Measurements from ENCODE around the gene CST7.

The CST7 gene

DNA sequence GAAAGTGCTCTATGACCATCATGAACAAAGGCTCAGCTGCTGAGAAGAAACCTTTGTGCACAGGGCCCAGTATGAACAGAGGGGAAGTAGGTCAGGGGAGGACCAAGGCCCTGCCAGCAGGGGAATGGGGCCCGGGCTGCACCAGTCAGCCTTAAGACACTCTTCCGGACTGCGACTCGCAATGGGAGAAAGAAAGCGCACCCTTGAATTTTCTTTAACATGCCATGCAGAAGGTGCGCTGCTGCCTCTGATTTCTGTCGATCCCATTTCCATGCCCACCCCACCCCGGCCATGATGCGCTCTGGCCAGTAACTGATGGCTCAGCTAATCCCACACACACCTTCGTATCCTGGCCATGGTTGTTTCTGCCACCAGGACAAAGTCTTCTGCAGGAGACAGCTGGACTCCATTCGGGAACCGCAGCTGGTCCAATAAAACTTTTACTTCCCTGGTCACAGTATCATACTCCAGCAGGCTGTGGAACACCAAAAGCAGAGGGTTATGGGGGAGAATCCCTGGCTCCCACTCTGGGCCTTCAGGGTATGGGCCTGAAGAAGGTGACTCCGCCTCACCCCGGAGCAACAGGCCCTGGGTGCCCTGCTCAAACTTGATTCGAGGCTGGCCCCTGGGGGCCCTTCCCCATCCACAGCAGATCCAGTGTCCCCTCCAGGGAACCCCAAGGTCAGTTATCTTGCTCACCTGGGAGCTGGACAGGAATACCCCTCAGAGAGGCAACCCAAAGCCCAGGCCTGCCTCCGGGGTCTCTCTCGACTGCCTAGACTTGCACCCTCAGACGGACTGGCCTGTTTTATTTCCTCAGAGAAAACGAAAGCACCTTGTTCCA lies 20.3 kb downstream of the CST7 start:
- Histone ChIP-seq H3K36me3 (ENCODE audit: insufficient read depth, insufficient read length, low read length) (peaks cover 79% of the 10 kb centered on the region), H3K27me3 (ENCODE audit: insufficient read depth, insufficient read length) (no peaks in the 10 kb centered on the region), H3K9ac (ENCODE audit: insufficient read length, low read depth) (no peak overlapping the region), H3K9me3 (ENCODE audit: insufficient read depth, low read length) (no peaks in the 10 kb centered on the region), H3K4me1 (ENCODE audit: insufficient read depth, insufficient read length) (no peaks in the 10 kb centered on the region), H3K4me3 (ENCODE audit: insufficient read length, low read depth) (no peak overlapping the region)
- TF ChIP-seq ZNF274 (IDR thresholded peaks at IDR 0.05; ENCODE audit: low read depth, low read length) (no peak), YY1 (IDR thresholded peaks at IDR 0.05; ENCODE audit: insufficient read depth, insufficient read length) (no peak), SUZ12 (IDR thresholded peaks at IDR 0.05; ENCODE audit: extremely low read depth, insufficient read depth, insufficient read length) (no peak)
- DNase-seq (ENCODE audit: low read depth, low spot score) = no peak

DNA sequence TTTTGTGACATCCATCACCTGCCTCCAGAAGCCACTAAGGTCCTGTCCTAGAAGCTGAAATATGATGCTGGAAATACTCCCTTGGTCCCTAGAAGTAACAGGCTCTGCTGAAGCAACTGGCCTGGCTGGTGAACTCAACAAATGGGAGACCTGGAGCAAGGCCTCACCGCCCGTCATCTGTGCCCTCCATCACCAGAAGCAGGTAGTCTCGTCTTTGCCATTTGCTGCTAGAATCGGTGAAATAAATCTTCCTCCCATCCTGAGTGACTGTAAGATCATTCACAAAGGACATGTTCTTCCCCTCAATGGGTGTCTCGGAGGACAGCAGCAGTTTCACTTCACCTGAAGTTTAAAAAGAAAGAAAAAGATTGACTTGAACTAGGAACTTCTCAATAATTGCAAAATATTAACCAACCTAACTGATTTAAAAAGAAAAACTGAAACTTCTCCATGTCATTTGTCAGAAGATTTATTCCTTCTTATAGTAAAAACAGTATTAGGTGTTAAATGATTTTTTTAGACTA lies 21.0 kb downstream of the CST7 start:
- Histone ChIP-seq H3K4me3 (ENCODE audit: insufficient read length, low read depth) (no peak overlapping the region), H3K36me3 (ENCODE audit: insufficient read depth, insufficient read length, low read length) (peaks cover 73% of the 10 kb centered on the region), H3K4me1 (ENCODE audit: insufficient read depth, insufficient read length) (no peaks in the 10 kb centered on the region), H3K27me3 (ENCODE audit: insufficient read depth, insufficient read length) (no peaks in the 10 kb centered on the region), H3K9me3 (ENCODE audit: insufficient read depth, low read length) (0 out of 2 replicates have a peak, but pooled peaks cover under 1% of the 10 kb centered on the region), H3K9ac (ENCODE audit: insufficient read length, low read depth) (no peak overlapping the region)
- TF ChIP-seq SUZ12 (IDR thresholded peaks at IDR 0.05; ENCODE audit: extremely low read depth, insufficient read depth, insufficient read length) (no peak), ZNF274 (IDR thresholded peaks at IDR 0.05; ENCODE audit: low read depth, low read length) (no peak), YY1 (IDR thresholded peaks at IDR 0.05; ENCODE audit: insufficient read depth, insufficient read length) (no peak)
- DNase-seq (ENCODE audit: low read depth, low spot score) = no peak

DNA sequence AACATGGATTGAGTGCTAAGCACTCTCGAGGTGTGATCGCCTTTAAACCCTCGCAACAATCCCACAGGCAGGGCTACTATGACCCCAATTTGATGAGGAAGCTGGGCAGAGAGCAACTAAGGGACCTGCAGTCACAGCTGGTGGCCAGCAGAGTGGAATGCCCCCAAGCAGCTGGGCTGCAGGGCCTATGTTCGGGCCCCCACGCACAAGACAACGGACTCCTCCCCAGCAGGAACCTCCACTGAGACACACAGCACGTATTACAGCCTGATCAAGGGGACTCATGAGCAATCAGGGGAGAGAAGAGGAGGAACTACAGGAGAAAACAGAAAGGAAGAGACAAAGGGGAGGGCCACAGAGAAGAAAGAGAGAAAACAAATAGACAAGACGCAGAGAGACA lies 21.7 kb downstream of the CST7 start:
- DNase-seq (ENCODE audit: low read depth, low spot score) = no peak
- H3K36me3 ChIP-seq (ENCODE audit: insufficient read depth, insufficient read length, low read length) = peaks cover 67% of the 10 kb centered on the region
- H3K9me3 ChIP-seq (ENCODE audit: insufficient read depth, low read length) = peaks cover 7% of the 10 kb centered on the region; the same call in 1 of the 2 replicates
- H3K4me3 ChIP-seq (ENCODE audit: insufficient read length, low read depth) = no peak overlapping the region
- no peaks in the 10 kb centered on the region for H3K27me3 ChIP-seq (ENCODE audit: insufficient read depth, insufficient read length)
- H3K4me1 ChIP-seq (ENCODE audit: insufficient read depth, insufficient read length) = no peaks in the 10 kb centered on the region
- no peak overlapping the region for H3K9ac ChIP-seq (ENCODE audit: insufficient read length, low read depth)
- TF ChIP-seq SUZ12 (IDR thresholded peaks at IDR 0.05; ENCODE audit: extremely low read depth, insufficient read depth, insufficient read length) (no peak), YY1 (IDR thresholded peaks at IDR 0.05; ENCODE audit: insufficient read depth, insufficient read length) (no peak), ZNF274 (IDR thresholded peaks at IDR 0.05; ENCODE audit: low read depth, low read length) (no peak)

DNA sequence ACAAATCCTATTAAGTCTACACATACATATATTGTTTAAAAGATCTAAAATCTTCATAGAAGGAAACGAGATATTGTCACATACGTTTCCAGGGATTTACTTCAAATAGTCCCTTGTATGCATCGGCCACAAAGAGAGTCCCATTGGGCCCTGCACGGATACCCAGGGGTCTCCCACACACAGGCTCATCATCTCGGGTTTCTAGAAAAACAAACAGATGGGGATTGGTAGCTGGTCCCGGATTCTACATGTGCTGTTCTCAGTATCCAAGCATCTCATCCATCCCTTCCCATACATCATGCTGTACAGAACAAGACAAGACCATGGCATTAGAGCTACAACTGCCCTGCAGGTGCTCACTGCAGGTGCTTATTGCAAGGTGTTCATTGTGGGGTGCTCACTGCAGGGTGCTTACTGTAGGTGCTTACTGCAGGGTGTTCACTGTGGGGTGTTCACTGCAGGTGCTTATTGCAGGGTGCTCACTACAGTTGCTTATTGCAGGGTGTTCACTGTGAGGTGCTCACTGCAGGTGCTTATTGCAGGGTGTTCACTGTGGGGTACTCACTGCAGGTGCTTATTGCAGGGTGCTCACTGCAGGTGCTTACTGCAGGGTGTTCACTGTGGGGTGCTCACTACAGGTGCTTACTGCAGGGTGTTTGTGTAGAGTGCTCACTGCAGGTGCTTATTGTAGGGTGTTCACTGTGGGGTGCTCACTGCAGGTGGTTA lies 22.5 kb downstream of the CST7 start:
- H3K4me1 ChIP-seq (ENCODE audit: insufficient read depth, insufficient read length) = no peaks in the 10 kb centered on the region
- H3K9ac ChIP-seq (ENCODE audit: insufficient read length, low read depth) = no peak overlapping the region
- peaks cover 14% of the 10 kb centered on the region for H3K9me3 ChIP-seq (ENCODE audit: insufficient read depth, low read length)
- no peak overlapping the region for H3K4me3 ChIP-seq (ENCODE audit: insufficient read length, low read depth)
- TF ChIP-seq ZNF274 (IDR thresholded peaks at IDR 0.05; ENCODE audit: low read depth, low read length) (no peak), YY1 (IDR thresholded peaks at IDR 0.05; ENCODE audit: insufficient read depth, insufficient read length) (no peak)
- no peak for DNase-seq (ENCODE audit: low read depth, low spot score)
- no peaks in the 10 kb centered on the region for H3K27me3 ChIP-seq (ENCODE audit: insufficient read depth, insufficient read length)
- H3K36me3 ChIP-seq (ENCODE audit: insufficient read depth, insufficient read length, low read length) = peaks cover 64% of the 10 kb centered on the region

DNA sequence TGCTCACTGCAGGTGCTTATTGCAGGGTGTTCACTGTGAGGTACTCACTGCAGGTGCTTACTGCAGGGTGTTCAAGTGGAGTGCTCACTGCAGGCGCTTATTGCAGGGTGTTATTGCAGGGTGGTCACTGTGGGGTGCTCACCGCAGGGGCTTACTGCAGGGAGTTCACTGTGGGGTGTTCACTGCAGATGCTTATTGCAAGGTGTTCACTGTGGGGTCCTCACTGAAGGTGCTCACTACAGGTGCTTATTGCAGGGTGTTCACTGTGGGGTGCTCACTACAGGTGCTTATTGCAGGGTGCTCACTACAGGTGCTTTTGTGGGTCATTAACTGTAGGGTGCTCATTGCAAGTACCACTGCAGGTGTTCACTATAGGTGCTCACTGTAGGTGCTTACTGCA lies 23.3 kb downstream of the CST7 start:
- Histone ChIP-seq H3K4me1 (ENCODE audit: insufficient read depth, insufficient read length) (no peaks in the 10 kb centered on the region), H3K36me3 (ENCODE audit: insufficient read depth, insufficient read length, low read length) (peaks cover 64% of the 10 kb centered on the region), H3K9me3 (ENCODE audit: insufficient read depth, low read length) (peaks cover 19% of the 10 kb centered on the region)

DNA sequence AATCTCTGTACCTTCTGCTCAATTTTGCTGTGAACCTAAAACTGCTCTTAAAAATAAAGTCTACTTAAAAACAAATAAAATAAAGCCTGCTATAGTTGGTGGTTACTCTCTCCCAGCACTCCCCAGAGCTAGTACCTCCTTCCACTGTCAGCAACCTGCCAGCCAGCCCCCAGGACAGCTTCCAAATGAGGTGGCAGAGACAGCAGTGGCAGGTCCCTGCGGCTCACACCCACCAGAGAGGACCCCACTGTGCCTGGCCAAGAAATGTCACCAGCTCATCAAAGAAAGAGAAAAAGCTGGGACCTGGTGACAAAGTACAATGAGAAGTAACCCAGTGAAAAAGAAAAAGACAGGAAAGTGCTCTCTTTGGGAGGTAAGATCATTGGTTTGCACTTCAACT lies 28.3 kb downstream of the CST7 start:
- H3K9ac ChIP-seq (ENCODE audit: insufficient read length, low read depth) = no peak overlapping the region
- no peak for TF ChIP-seq ZNF274 (IDR thresholded peaks at IDR 0.05; ENCODE audit: low read depth, low read length)
- TF ChIP-seq YY1 (IDR thresholded peaks at IDR 0.05; ENCODE audit: insufficient read depth, insufficient read length) = no peak
- no peak for TF ChIP-seq SUZ12 (IDR thresholded peaks at IDR 0.05; ENCODE audit: extremely low read depth, insufficient read depth, insufficient read length)
- H3K9me3 ChIP-seq (ENCODE audit: insufficient read depth, low read length) = peaks cover 46% of the 10 kb centered on the region
- H3K27me3 ChIP-seq (ENCODE audit: insufficient read depth, insufficient read length) = no peaks in the 10 kb centered on the region
- H3K36me3 ChIP-seq (ENCODE audit: insufficient read depth, insufficient read length, low read length) = peaks cover 58% of the 10 kb centered on the region
- no peak overlapping the region for H3K4me3 ChIP-seq (ENCODE audit: insufficient read length, low read depth)
- H3K4me1 ChIP-seq (ENCODE audit: insufficient read depth, insufficient read length) = peaks cover 1% of the 10 kb centered on the region
- no peak for DNase-seq (ENCODE audit: low read depth, low spot score)

More for the DNA sequence above, 23.3 kb downstream of the CST7 start:
- H3K4me3 ChIP-seq (ENCODE audit: insufficient read length, low read depth) = no peak overlapping the region
- no peak for DNase-seq (ENCODE audit: low read depth, low spot score)
- TF ChIP-seq ZNF274 (IDR thresholded peaks at IDR 0.05; ENCODE audit: low read depth, low read length) (no peak), YY1 (IDR thresholded peaks at IDR 0.05; ENCODE audit: insufficient read depth, insufficient read length) (no peak), SUZ12 (IDR thresholded peaks at IDR 0.05; ENCODE audit: extremely low read depth, insufficient read depth, insufficient read length) (no peak)
- H3K9ac ChIP-seq (ENCODE audit: insufficient read length, low read depth) = no peak overlapping the region
- H3K27me3 ChIP-seq (ENCODE audit: insufficient read depth, insufficient read length) = no peaks in the 10 kb centered on the region

DNA sequence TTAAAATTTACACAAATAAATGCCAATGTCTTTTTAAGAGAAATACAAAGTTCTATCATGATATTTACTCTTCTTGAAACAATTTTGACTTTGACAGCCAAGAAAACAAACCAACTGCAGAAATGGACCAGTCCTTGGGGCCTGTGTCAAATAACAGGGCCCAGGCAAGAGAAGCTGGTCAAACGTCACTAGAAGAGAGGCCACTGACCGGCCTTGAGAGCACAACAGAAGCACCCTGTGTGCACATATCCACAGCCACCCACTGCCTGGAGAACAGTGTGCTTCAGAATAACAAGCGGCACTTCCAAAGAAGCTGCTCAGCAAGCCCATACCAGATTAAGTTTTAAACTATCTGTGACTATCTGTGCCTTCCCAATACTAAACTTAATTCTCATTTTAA lies 28.7 kb downstream of the CST7 start:
- H3K36me3 ChIP-seq (ENCODE audit: insufficient read depth, insufficient read length, low read length) = peaks cover 54% of the 10 kb centered on the region

More for the DNA sequence above, 28.7 kb downstream of the CST7 start:
- H3K4me3 ChIP-seq (ENCODE audit: insufficient read length, low read depth) = no peak overlapping the region
- peaks cover 46% of the 10 kb centered on the region for H3K9me3 ChIP-seq (ENCODE audit: insufficient read depth, low read length)
- TF ChIP-seq ZNF274 (IDR thresholded peaks at IDR 0.05; ENCODE audit: low read depth, low read length) (no peak), SUZ12 (IDR thresholded peaks at IDR 0.05; ENCODE audit: extremely low read depth, insufficient read depth, insufficient read length) (no peak), YY1 (IDR thresholded peaks at IDR 0.05; ENCODE audit: insufficient read depth, insufficient read length) (no peak)
- peaks cover 1% of the 10 kb centered on the region for H3K4me1 ChIP-seq (ENCODE audit: insufficient read depth, insufficient read length)
- no peaks in the 10 kb centered on the region for H3K27me3 ChIP-seq (ENCODE audit: insufficient read depth, insufficient read length)
- no peak overlapping the region for H3K9ac ChIP-seq (ENCODE audit: insufficient read length, low read depth)
- no peak for DNase-seq (ENCODE audit: low read depth, low spot score)

All from NT2/D1 (cell line).